ENCODE data around the gene BSCL2.
"Not testable (repeated sequence)": the region's sequence is repeated elsewhere in the genome, so short reads cannot be mapped to it uniquely, and the experiment has no call there.

The BSCL2 gene

GRCh38 chr11:62706850-62707247, 375 bp downstream of the BSCL2 start:
- peaks cover 5 to 14% of the 10 kb centered on the region in 2 donors for H3K36me3 ChIP-seq (ENCODE audit: control insufficient read depth in 2 of 2, insufficient read depth in 2 of 2, low read length in 2 of 2)
- peaks cover 51% of the 10 kb centered on the region for H3K4me1 ChIP-seq (ENCODE audit: control insufficient read depth, insufficient read depth, low read length)
- peak overlapping the region; percentile 68 to 79 for H3K9ac ChIP-seq (ENCODE audit: low read length in 2 of 2)
- no peaks in the 10 kb centered on the region for H3K9me3 ChIP-seq (ENCODE audit: control insufficient read depth in 2 of 2, low read length in 2 of 2)
- peak overlapping the region; percentile 91 for H3K27ac ChIP-seq (ENCODE audit: low read length)
- no peaks in the 10 kb centered on the region for H3K27me3 ChIP-seq (ENCODE audit: control insufficient read depth in 1 of 2, insufficient read depth in 2 of 2, low read length in 2 of 2)
- peak overlapping the region; percentile 81 to 88 for H3K4me3 ChIP-seq (ENCODE audit: low read length in 2 of 2)

GRCh38 chr11:62705880-62706849, 1.1 kb downstream of the BSCL2 start:
- peaks cover 0 to 12% of the 10 kb centered on the region in 2 donors for H3K36me3 ChIP-seq (ENCODE audit: control insufficient read depth in 2 of 2, insufficient read depth in 2 of 2, low read length in 2 of 2)
- H3K9me3 ChIP-seq (ENCODE audit: control insufficient read depth in 2 of 2, low read length in 2 of 2), result no peaks in the 10 kb centered on the region
- H3K27ac ChIP-seq (ENCODE audit: low read length), result peak overlapping the region; percentile 91
- peaks cover 51% of the 10 kb centered on the region for H3K4me1 ChIP-seq (ENCODE audit: control insufficient read depth, insufficient read depth, low read length)
- no peaks in the 10 kb centered on the region for H3K27me3 ChIP-seq (ENCODE audit: control insufficient read depth in 1 of 2, insufficient read depth in 2 of 2, low read length in 2 of 2)
- H3K9ac ChIP-seq (ENCODE audit: low read length in 2 of 2), result peak overlapping the region; percentile 68 to 84
- peak overlapping the region; percentile 81 to 88 for H3K4me3 ChIP-seq (ENCODE audit: low read length in 2 of 2)

GRCh38 chr11:62705413-62705812, 1.8 kb downstream of the BSCL2 start:
- H3K9me3 ChIP-seq (ENCODE audit: control insufficient read depth in 2 of 2, low read length in 2 of 2), result no peaks in the 10 kb centered on the region
- H3K9ac ChIP-seq (ENCODE audit: low read length in 2 of 2), result peak overlapping the region; percentile 47 to 84
- peaks cover 0 to 9% of the 10 kb centered on the region in 2 donors for H3K36me3 ChIP-seq (ENCODE audit: control insufficient read depth in 2 of 2, insufficient read depth in 2 of 2, low read length in 2 of 2)
- no peaks in the 10 kb centered on the region for H3K27me3 ChIP-seq (ENCODE audit: control insufficient read depth in 1 of 2, insufficient read depth in 2 of 2, low read length in 2 of 2)
- peak overlapping the region; percentile 58 to 88 for H3K4me3 ChIP-seq (ENCODE audit: low read length in 2 of 2)
- H3K27ac ChIP-seq (ENCODE audit: low read length), result peak overlapping the region; percentile 91
- peaks cover 47% of the 10 kb centered on the region for H3K4me1 ChIP-seq (ENCODE audit: control insufficient read depth, insufficient read depth, low read length)

- not testable (repeated sequence) for H3K9me3 ChIP-seq (ENCODE audit: control insufficient read depth in 2 of 2, low read length in 2 of 2); H3K9ac ChIP-seq (ENCODE audit: low read length in 2 of 2); H3K4me3 ChIP-seq (ENCODE audit: low read length in 2 of 2); H3K27ac ChIP-seq (ENCODE audit: low read length); H3K27me3 ChIP-seq (ENCODE audit: control insufficient read depth in 1 of 2, insufficient read depth in 2 of 2, low read length in 2 of 2); H3K36me3 ChIP-seq (ENCODE audit: control insufficient read depth in 2 of 2, insufficient read depth in 2 of 2, low read length in 2 of 2)
- peaks cover 34% of the 10 kb centered on the region for H3K4me1 ChIP-seq (ENCODE audit: control insufficient read depth, insufficient read depth, low read length)
These were observed 3.3 kb downstream of the BSCL2 start for GRCh38 chr11:62703921-62704320.

- Histone ChIP-seq H3K4me3 (ENCODE audit: low read length in 2 of 2) (no peak overlapping the region), H3K27me3 (ENCODE audit: control insufficient read depth in 1 of 2, insufficient read depth in 2 of 2, low read length in 2 of 2) (no peaks in the 10 kb centered on the region), H3K27ac (ENCODE audit: low read length) (no peak overlapping the region), H3K9me3 (ENCODE audit: control insufficient read depth in 2 of 2, low read length in 2 of 2) (no peaks in the 10 kb centered on the region), H3K36me3 (ENCODE audit: control insufficient read depth in 2 of 2, insufficient read depth in 2 of 2, low read length in 2 of 2) (peaks cover 0 to 6% of the 10 kb centered on the region in 2 donors), H3K9ac (ENCODE audit: low read length in 2 of 2) (no peak overlapping the region), H3K4me1 (ENCODE audit: control insufficient read depth, insufficient read depth, low read length) (peaks cover 22% of the 10 kb centered on the region)
These were observed 5.0 kb downstream of the BSCL2 start for GRCh38 chr11:62702246-62702645.

- no peak overlapping the region for H3K4me3 ChIP-seq (ENCODE audit: low read length in 2 of 2)
These were observed 12.6 kb downstream of the BSCL2 start for GRCh38 chr11:62694455-62695167.

GRCh38 chr11:62693624-62694023, 13.6 kb downstream of the BSCL2 start:
- H3K9me3 ChIP-seq (ENCODE audit: control insufficient read depth in 2 of 2, low read length in 2 of 2); H3K4me3 ChIP-seq (ENCODE audit: low read length in 2 of 2); H3K27me3 ChIP-seq (ENCODE audit: control insufficient read depth in 1 of 2, insufficient read depth in 2 of 2, low read length in 2 of 2); H3K27ac ChIP-seq (ENCODE audit: low read length); H3K9ac ChIP-seq (ENCODE audit: low read length in 2 of 2): not testable (repeated sequence)
- Histone ChIP-seq H3K36me3 (ENCODE audit: control insufficient read depth in 2 of 2, insufficient read depth in 2 of 2, low read length in 2 of 2) (peaks cover 22 to 24% of the 10 kb centered on the region in 2 donors), H3K4me1 (ENCODE audit: control insufficient read depth, insufficient read depth, low read length) (peaks cover 10% of the 10 kb centered on the region)

More at GRCh38 chr11:62694455-62695167, 12.6 kb downstream of the BSCL2 start:
- Histone ChIP-seq H3K27ac (ENCODE audit: low read length) (no peak overlapping the region), H3K36me3 (ENCODE audit: control insufficient read depth in 2 of 2, insufficient read depth in 2 of 2, low read length in 2 of 2) (peaks cover 22 to 24% of the 10 kb centered on the region in 2 donors), H3K9me3 (ENCODE audit: control insufficient read depth in 2 of 2, low read length in 2 of 2) (no peaks in the 10 kb centered on the region), H3K9ac (ENCODE audit: low read length in 2 of 2) (no peak overlapping the region), H3K27me3 (ENCODE audit: control insufficient read depth in 1 of 2, insufficient read depth in 2 of 2, low read length in 2 of 2) (no peaks in the 10 kb centered on the region), H3K4me1 (ENCODE audit: control insufficient read depth, insufficient read depth, low read length) (peaks cover 10% of the 10 kb centered on the region)

- H3K27me3 ChIP-seq (ENCODE audit: control insufficient read depth in 1 of 2, insufficient read depth in 2 of 2, low read length in 2 of 2), result peaks cover 8 to 11% of the 10 kb centered on the region in 2 donors
- peak within 1 kb of the TSS; percentile 42 to 57 for H3K9ac ChIP-seq (ENCODE audit: low read length in 2 of 2)
- H3K27ac ChIP-seq (ENCODE audit: low read length), result peak within 1 kb of the TSS; percentile 62
- H3K9me3 ChIP-seq (ENCODE audit: control insufficient read depth in 2 of 2, low read length in 2 of 2), result no peaks in the 10 kb centered on the region
- H3K4me1 ChIP-seq (ENCODE audit: control insufficient read depth, insufficient read depth, low read length), result peaks cover 16% of the 10 kb centered on the region
- peak within 1 kb of the TSS; percentile 59 to 73 for H3K4me3 ChIP-seq (ENCODE audit: low read length in 2 of 2)
- H3K36me3 ChIP-seq (ENCODE audit: control insufficient read depth in 2 of 2, insufficient read depth in 2 of 2, low read length in 2 of 2), result peaks cover 22 to 24% of the 10 kb centered on the region in 2 donors
These were observed 17.6 kb downstream of the BSCL2 start, which contains the start of gene LRRN4CL for GRCh38 chr11:62689421-62690183. Gene LRRN4CL, minus strand, starts transcription at chr11:62689530. Its CDS starts 1,022 bp downstream, at chr11:62688508.

- Histone ChIP-seq H3K9ac (ENCODE audit: low read length in 2 of 2) (peak overlapping the region; percentile 42 to 53), H3K27me3 (ENCODE audit: control insufficient read depth in 1 of 2, insufficient read depth in 2 of 2, low read length in 2 of 2) (peaks cover 8 to 11% of the 10 kb centered on the region in 2 donors), H3K27ac (ENCODE audit: low read length) (peak overlapping the region; percentile 31), H3K4me3 (ENCODE audit: low read length in 2 of 2) (peak overlapping the region; percentile 59 to 73), H3K36me3 (ENCODE audit: control insufficient read depth in 2 of 2, insufficient read depth in 2 of 2, low read length in 2 of 2) (peaks cover 22 to 24% of the 10 kb centered on the region in 2 donors), H3K4me1 (ENCODE audit: control insufficient read depth, insufficient read depth, low read length) (peaks cover 16% of the 10 kb centered on the region), H3K9me3 (ENCODE audit: control insufficient read depth in 2 of 2, low read length in 2 of 2) (no peaks in the 10 kb centered on the region)
These were observed 18.7 kb downstream of the BSCL2 start for GRCh38 chr11:62688491-62688890.
